Muscle of arm (tissue), 12 donors: ENCODE measurements around the gene PHETA2. TPM values are rescaled to one million over a fixed set of nuclear protein-coding genes. Genes with fewer than 3 reads are reported as not detected.
A peak's percentile ranks its signal among the peaks of the same experiment; 100 is the strongest.
"Not testable (repeated sequence)": the region's sequence is repeated elsewhere in the genome, so short reads cannot be mapped to it uniquely, and the experiment has no call there.

ENCODE experiments used
- DNase-seq: peaks from one replicate; pipeline ENCODE4 v3.0.0-alpha.2; 2013
- polyA plus RNA-seq, 12 donors: library from polyadenylated mRNA; unstranded; fragments of 120-200 nt; gene quantifications; one replicate each; pipeline ENCODE4 v1.2.1, GENCODE V29; 2013; ENCODE audit not compliant: insufficient read length in 12 of 12

PHETA2 gene
- polyA plus RNA-seq, 12 donors = 12.1 to 30.6 (median 18.3) TPM; not detected in 1

GRCh38 chr22:42067671-42068251, 6.3 kb upstream of the PHETA2 start:
- DNase-seq = no peak

DNA sequence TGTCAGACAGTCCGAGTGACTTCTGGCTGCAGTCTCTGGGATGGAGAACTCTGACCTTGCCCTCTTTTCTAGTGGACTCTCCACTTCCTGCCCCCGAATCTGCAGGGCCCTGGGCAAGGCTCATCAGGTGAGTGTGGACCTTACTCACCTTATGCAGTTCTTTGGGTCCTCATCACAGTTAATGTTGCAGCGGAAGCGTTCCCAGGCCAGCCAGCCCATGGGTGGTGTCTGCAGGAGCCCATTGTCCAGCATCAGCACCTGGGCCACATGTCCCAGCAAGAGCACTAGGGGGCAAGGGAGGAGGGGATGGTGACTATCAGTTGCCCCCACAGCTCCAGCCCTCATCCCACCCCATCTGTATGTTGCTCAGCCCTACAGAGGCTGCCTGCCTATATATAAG, 5.8 kb upstream of the PHETA2 start:
- no peak for DNase-seq

DNA sequence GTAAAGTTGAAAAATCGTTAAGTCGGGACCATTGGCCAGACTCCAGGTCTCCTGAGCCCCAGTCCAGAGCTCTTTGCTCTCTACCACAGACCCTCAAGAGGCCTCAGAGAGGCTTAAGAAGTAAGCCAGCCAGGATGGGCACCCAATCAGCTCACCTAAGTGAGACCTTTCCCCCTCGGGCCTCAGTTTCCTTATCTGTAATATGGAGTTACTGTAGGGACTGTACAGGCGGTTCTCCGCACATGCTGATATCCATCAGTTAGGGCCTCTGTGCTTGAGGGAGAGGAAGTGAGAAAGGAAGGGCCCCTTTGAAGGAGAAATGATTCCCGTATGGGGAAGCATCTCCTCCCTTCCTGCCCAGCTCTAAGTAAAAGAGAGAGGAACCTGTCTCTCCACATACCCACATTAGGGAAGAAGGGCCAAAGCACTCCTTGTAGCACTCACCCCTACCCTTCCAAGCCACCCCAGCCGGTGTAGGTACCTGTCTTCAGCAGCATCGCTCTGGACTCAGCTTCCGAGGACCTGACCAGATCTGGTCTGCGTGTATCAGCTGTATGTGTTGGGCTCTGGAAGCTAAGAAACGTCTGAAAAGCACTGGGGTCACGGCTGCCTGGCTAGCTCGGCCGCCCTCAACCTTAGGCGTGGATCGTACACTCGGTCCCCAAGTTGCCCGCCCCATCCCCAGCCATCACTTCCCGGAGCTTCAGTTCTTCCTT, 4.1 kb upstream of the PHETA2 start:
- no peak for DNase-seq

DNA sequence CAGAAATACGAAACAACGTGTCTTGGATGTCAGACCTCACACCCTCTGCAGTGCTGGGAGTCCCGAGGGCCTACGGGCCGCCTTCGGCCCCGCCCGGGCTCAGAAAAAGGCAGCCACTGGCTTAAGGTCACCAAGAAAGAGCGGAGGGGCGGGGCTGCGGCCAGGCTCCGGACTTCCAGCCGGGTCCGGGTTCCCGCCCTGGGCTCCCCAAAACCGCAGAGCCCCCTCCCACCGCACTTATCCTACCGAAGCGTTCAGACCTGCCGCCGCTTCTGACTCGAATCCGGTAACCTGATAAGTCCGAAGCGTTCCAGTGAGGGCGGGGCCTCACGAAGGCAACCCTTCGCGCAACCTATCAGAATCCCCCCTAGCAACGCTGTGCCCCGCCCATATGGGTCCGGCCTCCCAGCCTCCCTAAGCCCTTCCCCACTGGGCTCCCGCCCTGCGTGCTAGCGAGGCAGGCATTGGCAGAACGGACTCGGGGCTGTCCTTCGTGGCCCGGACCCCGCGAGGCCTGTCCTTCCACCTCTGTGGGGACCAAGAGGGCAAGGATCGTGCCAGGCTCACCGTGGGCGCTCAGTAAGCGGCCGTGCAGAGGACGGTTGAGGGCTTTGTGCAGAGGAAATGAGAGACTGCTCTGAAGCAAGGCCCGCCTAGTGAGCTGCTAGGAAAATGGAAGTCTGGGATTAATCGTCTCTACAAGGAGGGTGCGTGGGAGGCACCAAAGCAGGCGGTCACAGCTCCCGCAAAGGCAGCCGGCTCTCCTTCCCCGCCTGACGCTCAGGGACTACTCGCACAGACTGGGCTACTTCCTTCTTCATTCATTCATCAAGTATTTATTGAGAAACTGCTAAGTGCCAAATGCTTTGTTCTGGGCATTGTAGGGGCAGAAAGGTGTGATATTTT, 3.3 kb upstream of the PHETA2 start, which contains the start of gene NAGA:
Gene NAGA, minus strand, starts transcription at position 296 of the 906 bp plus-strand sequence. CDS start 515 bp downstream, outside the sequence.
- peak; percentile 96 for DNase-seq

DNA sequence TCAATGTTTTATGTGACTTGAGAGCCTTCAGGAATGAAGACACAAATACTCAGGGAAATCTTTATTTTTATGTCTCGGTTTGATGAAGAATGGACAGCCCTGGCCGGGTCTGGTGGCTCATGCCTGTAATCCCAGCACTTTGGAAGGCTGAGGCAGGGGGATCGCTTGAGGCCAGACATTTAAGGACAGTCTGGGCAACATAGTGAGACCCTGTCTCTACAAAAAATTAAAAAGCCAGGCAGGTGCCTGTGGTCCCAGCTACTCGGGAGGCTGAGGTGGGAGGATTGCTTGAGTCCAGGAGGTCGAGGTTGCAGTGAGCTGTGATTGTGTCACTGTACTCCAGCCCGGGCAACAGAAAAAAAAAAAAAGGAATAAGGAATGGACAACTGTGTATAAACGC, 2.5 kb upstream of the PHETA2 start:
- DNase-seq = not testable (repeated sequence)

GRCh38 chr22:42072606-42073330, 1.3 kb upstream of the PHETA2 start:
- DNase-seq = no peak

DNA sequence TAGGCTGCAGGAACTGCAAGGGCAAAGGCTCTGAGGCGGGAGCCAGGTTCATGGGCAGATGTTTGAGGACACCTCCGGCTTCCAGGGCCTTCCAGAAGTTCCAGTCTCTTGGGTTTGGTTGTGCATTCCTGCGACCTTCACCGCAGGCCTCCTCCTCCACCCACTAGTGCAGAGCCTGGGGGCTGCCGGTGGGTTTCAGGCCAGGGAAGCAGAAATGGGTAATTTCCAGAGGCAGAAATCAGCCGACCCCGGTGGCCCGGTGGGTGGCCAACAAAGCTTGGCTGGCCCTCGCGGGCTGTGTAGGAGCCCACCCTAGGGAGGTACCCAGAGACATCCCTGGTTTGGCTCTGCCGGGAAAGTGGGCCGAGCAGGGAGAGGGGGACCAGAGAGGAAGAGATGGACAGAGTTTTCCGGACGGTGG, 417 bp upstream of the PHETA2 start:
- DNase-seq = no peak

DNA sequence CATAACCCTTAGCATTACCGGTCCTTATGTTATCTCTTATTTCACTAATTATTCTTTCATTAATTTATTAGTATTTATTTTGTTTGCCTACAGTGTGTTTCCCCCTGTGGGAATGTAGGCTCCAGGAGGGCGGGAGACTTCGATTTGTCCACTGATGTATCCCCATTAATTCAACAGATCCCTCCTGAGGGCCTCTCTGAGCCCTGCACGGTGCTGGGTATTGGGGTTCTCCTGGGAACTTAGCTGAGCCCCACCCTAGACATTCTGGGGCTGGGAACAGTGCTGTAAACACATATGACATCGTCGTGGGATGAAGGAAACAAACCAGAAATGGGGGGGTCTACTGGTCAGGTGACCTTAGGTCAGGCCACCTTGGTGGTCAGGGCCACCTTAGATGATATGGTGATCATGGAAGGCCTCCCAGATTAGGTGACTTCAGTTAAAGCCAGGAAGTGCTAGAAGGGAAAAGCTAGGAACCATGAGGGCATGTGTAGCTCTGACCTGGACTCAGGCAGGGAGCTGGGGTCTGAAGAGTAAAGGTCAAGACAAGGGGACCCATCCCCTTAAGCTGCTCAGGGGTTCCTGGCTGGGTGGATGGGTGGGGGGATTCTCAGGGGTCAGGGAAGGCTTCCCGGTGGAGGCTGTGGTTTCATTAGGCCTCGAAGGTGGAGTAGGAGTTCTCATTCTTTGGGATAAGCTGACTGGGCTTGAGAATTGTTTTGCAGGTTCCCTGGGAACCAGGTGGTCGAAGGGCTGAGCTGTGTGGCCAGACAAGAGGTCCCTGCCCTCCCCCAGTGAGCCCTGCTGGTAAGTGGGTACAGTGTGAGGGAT, 1.0 kb downstream of the PHETA2 start:
- no peak for DNase-seq

- DNase-seq = no peak
Measured at GRCh38 chr22:42076764-42077485, 2.9 kb downstream of the PHETA2 start.

GRCh38 chr22:42077486-42078125, 3.6 kb downstream of the PHETA2 start:
- no peak for DNase-seq

DNA sequence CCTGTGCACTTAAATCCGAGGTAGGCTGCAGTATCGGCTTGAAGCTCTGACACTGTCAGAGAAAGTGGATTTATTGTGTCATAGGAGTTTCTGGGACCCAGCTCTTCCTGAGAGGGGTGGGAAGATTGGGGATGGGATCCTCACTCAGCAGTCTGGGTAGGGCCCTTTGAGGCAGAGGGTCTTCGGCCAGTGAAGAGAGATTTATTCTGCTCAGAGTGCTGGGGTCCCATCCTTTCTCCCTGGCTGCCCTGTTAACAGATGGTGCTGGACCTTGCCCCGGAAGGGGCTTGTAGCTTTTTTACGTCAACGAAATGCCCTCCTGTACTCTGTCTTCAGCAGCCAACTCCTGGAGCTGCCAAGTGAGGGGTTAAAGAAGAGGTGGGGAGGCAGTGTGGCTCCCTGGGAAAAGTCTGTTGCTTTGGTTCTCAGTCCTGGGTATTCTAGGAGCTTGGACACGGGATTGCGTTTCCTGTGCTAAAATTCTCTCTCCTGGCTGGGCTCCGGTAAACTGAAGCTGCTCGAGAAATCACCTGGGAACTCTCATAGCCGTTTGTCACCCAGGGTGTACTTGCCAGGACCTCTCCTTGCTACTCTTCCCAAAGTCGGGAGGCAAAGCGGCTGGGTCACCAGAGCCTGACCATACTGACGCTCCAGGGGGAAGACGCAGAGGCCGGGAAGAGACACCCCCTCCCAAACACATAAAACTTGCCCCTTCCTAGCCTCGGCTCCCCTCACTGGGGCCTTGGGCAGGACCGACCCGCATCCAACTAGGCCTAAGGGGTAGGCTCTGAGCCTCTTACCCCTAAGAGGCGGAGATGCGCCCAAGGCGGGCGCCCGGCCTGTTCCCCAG, 4.6 kb downstream of the PHETA2 start:
- no peak for DNase-seq

GRCh38 chr22:42079319-42080251, 5.5 kb downstream of the PHETA2 start, which contains the start of gene SMDT1:
Gene SMDT1, plus strand, starts transcription at chr22:42079700. Its CDS starts 69 bp downstream, at chr22:42079769.
- peak; percentile 98 for DNase-seq

- peak; percentile 53 for DNase-seq
Measured at GRCh38 chr22:42080287-42080686, 6.2 kb downstream of the PHETA2 start.

- DNase-seq = no peak
Measured at GRCh38 chr22:42083119-42083518, 9.1 kb downstream of the PHETA2 start.

- DNase-seq = no peak
Measured at GRCh38 chr22:42084874-42085273, 10.8 kb downstream of the PHETA2 start.

- no peak for DNase-seq
Measured at GRCh38 chr22:42086051-42086450, 12.0 kb downstream of the PHETA2 start.
